ENCODE measurements around the gene FBXL7.

FBXL7 gene

DNA sequence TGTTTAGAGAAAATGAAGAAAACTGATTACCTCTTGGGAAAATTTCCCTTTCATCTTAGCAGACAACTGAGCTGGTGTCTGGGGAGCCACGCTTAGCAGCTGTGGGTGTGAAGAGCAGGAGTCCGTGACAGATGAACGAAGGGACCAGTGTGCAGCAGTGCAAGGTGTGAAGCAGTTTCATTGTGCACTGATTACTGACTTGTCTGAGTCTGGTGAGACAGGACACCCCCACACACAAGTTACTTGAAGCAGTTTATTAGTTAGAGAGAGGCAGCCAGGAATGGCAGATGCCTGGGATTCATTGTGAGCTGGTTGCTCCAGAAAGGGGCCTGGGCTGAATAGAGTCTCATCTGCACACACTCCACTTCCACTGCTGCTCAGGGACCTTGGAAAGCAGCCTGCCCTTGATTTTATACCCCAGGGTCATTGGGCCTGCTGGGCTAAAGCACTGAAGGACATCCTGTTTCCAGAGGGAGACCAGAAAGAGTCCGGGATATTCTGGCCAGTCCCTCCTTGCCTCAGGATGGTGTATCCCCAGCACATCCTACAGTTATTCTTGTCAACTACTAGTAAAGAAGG lies 47.4 kb downstream of the FBXL7 start:
- DNase-seq: no peak

DNA sequence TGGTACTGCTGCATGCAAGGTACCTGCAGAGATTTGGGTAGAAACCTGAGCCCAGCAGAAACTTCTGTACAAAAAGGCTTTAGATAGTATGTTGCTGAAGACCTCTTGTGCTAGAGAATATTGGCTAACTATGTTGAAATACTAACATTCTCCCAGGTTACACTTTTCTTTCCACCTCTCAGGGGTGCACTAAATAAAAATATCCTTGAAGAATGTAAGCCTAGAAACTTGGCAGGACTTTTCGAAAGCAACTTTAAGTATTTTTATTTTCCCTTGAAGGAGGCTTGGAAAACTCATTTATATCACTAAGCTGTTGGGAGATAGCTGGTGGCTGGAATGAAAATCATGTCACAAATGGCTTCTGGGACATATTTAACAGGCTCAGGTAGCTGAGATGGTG lies 50.0 kb downstream of the FBXL7 start:
- DNase-seq: no peak

DNA sequence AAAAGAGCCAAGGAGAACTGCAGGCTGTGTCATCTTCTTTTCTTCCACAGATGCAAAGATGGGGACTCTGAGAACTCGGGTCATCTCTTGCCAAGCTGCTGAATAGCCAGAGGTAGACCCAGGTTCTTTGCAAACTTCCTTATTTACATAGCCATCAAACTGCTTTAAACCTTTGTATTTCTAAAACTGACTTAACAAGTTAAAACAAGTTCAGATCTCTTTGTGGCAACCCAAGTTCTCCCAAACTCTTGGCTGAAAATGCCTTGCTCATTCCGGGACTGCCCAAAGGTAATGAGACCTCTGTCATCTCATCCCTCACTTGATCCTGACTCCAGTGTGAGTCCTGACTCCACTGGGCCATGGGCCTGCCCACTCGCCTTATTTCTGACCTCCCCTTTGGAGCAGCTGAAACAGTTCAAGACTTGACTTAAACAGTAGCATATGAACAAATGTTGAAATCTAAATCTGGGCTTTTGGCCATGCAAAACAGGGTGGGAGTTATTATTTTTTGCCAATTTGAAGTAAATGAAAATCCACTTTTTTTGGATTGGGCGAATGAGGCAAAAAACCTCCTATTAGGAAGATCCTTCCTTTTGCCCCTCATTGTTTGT lies 50.6 kb downstream of the FBXL7 start:
- no peak for DNase-seq

DNA sequence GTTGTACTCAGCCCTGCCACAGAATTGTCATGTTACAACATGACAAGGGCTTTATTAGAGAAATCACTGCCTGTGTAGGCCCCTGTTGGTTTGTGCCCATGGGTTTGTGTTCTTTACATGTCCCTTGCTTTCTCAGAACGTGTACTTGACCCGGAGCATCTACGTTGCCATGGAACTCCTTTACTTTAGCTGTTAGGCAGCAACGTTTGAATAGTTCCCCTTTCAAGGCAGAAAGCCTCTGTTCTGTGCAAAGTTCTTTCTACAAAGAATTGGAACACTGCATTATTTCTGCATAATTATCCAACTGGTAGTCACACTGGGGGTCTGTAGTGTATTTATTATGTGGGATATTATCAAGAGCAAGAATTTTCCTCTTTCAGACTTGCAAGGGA lies 51.1 kb downstream of the FBXL7 start:
- DNase-seq: no peak

DNA sequence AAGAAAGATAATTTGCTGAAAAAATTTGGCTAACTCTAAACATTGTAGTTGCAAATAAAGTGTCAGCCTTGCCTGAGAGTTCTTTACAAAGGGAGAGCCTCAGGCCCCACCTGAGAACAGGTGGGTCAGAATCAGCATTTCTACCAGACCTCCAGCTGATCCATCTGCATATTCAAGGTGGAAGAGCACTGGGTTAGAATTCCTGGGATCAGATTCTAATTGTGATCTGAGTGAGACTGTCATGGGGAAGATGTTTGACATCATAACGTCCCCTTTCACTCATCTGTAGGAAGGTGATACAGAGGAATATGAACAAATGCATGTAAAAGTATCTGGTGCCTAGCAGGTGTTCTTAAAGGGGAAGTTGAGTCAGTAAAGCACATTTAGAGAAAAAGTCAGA lies 54.6 kb downstream of the FBXL7 start:
- DNase-seq: no peak

DNA sequence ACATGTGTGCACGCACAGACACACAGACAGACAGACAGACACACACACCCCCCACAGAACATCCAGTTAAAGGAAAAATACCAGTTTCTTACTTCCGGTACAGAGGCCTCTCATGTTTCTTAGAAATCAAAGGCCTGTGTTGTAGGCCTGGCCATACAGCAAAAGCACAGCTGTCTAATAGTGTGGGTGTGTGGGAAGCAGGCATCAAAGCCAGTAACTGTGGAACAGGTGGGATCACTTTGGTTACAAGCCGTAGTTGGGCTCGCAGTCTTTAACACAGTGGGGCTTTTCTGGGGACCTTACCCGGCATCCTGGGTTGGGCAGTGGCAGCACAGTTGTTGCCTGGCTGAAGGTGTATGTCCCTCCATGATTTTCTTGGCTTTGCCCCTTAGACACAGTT lies 55.2 kb downstream of the FBXL7 start:
- no peak for DNase-seq

DNA sequence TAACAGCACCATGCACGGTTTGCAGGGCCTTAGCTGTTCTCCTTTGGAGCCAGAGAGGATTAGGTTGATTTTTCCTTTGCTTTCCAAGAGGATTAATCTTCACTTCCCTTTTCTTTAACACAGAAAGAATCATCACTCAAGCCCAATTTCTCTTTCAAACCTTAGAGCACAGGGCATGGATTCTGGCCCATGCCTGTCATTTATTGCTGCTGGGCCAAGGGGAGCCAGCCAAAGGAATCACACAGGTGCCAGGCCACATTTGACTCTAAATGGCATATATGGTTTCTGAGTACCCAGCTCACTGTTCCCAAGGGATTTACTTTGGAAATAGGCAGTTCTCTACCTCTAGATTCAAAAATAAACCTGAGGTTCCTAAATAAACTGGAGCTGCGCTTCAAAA lies 58.3 kb downstream of the FBXL7 start:
- no peak for DNase-seq

DNA sequence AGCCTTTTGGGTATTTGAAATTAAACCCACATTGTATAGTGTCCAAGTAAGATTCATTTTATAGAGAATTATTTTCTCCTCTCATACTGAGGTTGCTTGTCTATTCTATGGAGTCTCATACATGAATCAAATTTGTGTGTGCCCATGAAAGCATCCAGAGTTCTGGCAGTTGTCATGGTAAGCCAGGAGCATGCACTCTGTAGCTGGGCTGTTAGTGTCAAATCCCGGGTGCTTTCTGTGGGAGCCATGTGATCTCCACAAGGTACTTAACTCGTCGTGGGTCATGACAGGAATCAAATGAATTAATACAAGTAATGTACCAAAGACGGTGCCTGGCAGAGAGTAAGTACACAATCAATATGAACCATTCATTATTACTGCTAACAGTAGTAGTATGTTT lies 58.7 kb downstream of the FBXL7 start:
- DNase-seq: no peak

DNA sequence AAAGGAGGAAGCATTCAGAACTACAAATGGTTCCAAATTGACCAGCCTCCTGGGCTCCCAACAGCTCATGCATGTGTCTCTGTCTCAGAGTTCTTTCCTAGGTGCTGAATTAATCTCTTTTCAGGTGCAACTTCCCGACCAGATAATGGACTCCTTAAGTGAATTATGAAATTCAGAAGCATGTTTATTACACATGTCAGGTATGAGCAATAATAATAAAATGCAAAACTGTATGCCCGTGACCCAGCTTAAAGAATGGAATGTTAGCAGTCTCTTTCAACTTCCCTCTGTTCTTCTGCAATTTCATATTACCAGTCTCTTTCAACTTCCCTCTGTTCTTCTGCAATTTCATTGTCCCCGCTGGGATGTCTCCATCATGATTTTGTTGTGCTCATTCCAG lies 60.4 kb downstream of the FBXL7 start:
- DNase-seq: no peak

DNA sequence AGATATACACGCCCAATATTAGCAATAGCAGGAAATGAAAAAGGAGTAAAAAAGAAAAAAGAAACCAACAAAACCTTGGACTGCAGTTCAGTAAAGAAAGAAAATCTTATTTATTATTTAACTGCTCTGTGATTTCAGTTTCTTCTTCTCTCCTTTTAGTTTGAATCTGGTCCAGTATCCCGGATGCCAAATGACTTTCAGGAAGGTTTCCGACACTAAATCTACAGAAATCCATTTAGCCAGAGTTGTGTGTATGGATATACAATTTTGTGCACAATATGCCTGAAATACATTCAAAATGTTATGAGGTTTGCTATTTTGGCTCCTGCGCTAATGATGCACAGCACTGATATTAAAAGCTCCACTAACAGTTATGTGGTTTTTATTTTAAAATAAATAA lies 64.5 kb downstream of the FBXL7 start:
- no peak for DNase-seq

DNA sequence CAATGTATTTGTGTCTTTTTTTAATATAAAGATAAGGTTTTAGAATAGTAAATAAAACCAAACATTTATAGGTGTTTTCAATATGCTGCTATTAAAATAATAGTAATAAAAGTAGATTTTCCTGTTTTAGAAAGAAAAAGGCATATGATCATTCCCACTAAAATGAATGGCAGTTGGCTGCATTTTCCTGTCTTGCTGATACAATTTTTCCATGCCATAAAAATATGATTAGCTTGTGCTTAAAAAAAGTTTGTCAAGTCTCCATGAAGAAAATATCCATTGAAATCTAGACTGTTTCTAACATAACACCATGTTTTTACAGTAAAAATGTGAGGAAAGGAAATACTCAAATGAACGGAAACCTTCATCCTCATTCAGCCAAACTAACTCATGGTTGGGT lies 65.0 kb downstream of the FBXL7 start:
- DNase-seq: no peak

DNA sequence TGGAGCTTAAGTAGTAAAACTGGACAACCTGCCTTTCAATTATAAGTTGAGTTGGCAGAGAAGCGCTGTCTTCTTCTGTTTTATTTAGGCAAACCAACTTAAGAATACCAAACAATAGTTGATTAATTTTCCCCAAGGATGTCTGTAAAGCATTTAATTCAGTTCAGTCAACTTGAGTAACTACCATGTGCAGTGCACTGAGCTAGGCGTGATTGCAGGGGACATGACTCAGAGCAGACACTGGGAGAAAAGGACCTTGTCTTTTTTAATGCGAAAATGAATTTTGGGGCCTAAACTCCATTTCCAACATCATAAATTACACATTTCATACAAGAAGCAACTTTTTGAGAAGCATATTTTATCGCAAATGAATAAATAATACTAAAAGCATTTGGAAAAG lies 66.3 kb downstream of the FBXL7 start:
- DNase-seq: no peak

DNA sequence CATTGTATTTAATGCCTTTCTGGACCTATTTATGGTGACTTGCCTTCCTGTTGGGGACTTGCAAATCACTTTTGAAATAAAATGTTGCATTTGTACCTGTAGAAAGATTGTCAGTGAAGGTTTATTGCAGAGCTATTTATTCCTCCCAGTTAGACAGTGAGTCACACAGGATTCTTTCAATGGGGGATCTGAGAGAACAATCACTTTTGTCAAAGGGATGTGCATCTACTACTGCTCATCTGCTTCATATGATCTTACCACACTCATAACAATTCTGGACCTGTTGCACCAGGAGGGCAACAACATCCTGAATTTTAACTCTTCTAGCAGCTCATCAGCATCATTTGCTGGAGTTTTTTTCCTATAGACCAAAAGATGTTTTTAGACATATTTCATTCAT lies 66.8 kb downstream of the FBXL7 start:
- no peak for DNase-seq

DNA sequence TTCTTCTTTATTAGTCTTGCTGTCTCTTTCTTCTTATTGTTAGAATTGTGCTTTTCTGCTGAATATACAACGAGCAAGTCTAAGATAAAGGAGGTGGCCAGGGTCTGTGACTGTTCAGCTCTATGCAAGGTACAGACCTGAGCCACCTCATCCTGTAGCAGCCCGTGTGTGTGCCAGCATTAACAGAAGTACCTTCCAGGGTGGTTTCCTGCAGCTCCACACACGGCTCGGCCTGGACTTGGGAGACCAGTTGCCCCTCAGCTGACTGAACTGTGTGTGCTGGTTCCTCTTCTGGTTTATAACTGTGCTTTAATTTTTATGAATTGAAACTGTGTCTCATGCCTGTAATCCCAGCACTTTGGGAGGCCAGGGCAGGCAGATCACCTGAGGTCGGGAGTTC lies 70.5 kb downstream of the FBXL7 start:
- no peak for DNase-seq

DNA sequence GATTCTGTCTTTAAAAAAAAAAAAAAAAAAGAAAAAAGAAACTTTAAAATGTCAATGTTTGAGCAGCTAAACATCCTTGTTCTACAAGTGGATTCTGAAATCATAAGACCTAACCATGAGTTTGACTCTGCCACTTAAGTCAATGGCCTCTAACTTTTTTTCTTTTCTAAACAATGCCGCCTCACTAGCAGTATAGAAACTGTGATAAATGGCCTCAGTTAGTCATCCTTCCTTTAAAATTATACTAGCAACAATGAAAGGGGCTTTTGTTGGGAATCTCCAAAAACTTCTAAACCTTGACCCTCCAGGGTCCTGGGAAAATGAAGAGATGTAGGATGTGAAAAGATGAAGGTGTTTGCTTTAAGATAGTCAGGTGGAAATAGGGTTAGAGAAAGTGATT lies 71.1 kb downstream of the FBXL7 start:
- DNase-seq: no peak

DNA sequence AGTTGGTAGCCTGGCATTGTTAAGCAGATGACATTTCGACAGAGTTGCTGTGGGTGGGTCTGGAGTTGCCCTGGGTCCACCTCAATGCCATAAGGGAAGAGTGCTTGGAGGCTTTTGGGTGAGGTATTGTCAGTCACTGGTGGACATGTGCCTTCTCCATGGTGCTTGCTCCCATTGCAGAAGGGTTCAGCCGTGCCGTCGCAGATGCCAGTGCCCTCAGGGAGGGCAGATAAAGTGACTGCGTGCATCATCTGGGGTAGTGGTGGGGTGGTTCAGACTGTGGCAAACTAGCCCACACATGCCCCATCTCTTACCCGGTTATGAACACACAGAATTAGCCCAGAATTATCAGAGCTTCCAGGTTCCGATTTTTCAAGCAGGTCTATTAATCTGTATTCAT lies 71.6 kb downstream of the FBXL7 start:
- DNase-seq: no peak

DNA sequence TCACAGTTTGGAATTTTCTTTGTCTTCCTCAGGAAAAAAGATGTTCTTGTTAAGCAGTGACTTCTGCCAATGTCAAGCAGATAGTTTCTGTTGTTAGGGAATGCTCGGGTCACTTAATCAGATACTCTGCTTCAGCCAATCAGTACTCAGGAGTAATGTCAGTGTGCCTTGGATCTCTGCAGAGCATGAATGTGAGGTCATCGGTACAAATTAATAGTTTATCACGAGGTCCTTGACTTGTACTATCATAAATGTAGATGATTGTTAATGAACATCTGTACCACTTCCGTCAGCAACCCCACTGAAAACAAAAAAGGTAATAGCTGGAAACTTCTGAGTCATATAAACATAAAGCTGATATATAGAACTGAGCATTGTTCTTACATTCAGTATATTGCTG lies 73.6 kb downstream of the FBXL7 start:
- no peak for DNase-seq

DNA sequence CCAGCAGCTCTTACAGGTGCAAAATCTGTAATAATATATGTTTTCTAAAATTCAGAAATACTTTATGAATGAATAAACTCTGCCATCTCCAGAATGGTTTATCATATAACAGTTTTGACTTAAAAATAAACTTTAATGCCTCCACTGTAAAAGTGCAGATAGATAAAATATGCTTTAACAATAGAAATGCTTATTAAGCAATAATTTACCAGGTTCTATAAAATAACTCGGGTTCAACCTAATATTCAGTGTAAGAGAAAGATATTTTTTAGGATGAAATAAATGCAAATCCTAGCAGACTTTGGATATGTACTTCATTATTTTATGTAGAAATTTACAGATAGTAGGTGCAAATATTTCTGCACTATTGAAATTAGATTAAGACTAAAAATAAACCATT lies 74.1 kb downstream of the FBXL7 start:
- DNase-seq: no peak

DNA sequence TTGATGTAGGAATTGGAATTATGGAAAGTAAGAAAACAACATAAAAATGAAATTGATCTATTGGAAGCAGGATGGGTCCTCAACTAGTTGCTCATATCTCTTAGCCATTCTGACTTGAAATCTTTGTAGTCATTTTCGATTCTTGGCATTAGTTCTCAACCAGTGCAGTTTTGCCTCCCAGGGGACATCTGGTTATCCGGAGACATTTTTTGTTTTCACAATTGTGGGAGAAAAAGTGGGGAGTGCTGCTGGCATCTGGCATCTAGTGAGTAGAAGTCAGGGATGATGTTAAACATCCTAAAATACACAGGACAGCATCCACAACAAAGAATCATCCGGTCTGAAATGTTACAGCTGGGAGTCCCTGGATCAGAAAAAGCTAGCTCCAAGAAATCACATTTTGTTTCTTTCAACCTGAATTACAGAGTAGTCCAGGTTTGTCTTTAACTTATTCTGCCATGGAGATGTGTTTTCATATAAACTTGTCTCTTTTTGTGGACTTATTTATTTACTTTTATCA lies 74.9 kb downstream of the FBXL7 start:
- DNase-seq: no peak

DNA sequence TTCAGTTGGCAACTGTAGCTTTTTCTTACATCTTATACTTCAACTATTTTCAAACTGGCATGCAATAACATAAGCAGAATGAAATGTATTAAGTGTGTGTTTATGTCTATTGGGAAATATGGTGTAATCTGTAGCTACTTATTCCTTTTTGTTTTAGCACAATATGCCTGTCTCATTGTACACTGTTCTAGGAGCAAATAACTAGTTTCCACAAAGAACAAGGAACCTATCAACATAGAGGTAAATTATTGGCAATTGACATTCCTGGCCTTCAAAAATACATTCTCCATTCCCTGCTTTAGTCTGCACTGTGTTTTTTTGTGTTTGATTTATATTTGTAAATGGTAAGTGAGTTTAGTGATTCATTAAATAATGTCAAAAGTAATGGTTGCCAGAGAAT lies 75.7 kb downstream of the FBXL7 start:
- DNase-seq: no peak

DNA sequence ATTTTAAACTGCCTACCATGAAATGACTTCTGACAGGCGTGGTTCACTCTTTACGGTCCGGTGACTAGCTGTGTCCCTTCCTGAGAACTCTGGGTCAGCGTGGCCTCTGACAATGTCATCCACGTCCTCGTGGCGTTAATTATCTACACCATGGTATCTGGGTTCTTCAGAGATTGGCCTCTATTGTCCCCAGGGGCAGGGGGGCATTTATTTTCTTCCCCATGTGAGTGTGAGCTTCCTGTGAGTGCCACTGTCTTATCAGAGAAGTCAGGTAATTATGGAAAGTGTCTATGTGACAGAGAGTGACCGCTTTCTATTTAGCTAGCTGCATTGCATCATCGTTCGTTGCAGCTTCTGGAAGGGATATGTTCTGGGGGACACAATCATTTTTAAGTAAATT lies 77.2 kb downstream of the FBXL7 start:
- DNase-seq: no peak

DNA sequence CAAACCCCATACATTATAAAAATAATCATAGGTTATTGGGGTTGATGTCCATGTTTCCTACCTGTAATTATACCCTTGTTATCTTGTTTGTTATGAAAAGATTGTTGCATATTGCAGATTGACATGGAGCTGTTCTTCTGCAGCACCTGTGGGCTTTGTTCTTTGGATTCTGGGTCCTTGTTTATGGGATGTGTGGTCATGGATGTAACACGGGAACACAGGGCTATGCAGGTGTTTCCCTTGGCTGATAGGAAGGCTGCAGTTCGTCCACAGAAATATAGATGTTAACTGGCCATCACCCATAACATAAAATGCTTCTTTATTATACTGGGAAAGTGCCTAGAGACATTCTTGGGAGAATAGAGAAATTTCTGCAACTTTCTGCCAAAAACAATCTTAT lies 77.9 kb downstream of the FBXL7 start:
- no peak for DNase-seq

DNA sequence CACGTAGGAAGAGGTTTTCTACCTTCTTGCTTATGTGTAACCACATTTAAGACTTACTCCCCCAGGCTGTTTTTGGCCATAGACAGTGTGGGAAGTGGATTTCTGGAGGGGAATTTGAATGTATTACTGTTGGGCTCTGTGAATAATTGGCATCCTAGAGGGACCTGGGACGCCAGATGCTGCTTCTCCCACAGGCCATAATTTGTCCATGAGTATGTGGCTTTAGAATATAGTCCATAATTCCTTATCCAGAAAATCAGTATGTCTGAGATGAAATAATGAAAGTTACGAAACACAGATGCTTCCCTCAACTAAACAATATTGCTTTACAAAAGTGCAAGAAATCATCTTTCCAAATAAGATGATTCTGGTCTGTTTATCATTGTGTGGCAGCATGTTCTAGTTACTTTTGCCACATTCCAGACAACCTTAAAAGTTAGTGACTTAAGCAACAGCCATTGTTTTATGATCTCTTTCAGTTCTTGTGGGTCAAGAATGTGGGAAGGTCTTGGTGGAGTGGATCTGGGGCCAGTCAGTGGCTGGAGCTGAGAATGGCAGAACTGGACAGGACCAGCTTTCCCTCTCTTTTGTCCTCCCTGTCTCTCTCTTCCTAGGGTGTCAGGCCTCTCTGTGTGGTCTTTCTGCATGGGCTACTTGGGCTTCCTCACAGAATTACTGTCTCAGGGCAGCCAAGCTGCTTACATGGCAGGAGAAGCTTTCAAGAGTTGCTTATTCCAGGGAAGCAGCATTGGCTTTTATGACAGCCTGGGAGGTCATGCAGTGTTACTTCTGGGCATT lies 79.4 kb downstream of the FBXL7 start:
- no peak for DNase-seq

DNA sequence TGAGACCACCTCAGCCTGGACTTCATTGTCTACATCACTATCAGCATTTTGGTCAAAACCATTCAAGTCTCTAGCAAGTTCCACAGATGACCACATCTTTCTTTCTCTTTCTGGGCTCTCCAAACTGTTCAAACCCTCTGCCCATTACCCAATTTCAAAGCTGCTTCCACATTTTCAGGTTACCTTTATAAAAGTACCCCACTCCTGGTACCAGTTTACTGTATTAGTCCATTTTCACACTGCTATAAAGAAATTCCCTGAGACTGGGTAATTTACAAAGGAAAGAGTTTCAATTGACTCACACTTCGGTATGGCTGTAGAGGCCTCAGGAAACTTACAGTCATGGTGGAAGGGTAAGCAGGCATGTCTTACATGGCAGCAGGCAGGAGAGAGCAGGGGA lies 84.5 kb downstream of the FBXL7 start:
- no peak for DNase-seq

DNA sequence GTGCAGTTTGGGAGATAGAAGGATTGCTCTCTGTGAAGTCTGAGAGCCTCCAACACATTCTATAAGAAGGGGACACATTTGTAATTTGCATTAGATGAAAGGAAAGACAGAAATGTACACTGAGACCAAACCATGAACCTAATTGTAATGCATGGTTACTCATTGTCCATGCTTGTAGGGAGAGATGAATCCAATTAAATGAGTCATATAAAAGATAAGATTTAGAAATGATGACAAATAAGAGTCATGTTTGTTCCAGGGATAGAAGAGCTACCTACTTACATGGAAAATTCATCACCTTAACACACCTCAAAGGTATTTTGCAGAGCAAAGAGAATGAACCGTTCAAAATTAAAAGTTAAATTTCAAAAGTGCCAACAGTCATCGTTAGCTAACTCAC lies 85.1 kb downstream of the FBXL7 start:
- no peak for DNase-seq
